IgD-negative memory B cell (primary cell): ENCODE data around the gene PRSS3. TPM values are rescaled to one million over a fixed set of nuclear protein-coding genes. Genes with fewer than 3 reads are reported as not detected.

ENCODE experiments used
- polyA plus RNA-seq: library from polyadenylated mRNA; unstranded; fragments of 300-500 nt; fragmentation: Illumina TruSeq; gene quantifications from one replicate; pipeline ENCODE4 v1.2.3, GENCODE V29; 2021

PRSS3 gene
- polyA plus RNA-seq, 1 donor from 2014 or later: not detected

Other genes with a start within 250 kb of the PRSS3 start
- gene UBE2R2, start 21.6 kb downstream of the PRSS3 start, polyA plus RNA-seq: 22.6 TPM